ENCODE results near the gene ACO2. TPM values are rescaled to one million over a fixed set of nuclear protein-coding genes. Genes with fewer than 3 reads are reported as not detected.

ACO2 gene
- total RNA-seq, 1 experiment from 2014 or later: 66.6 TPM

- Histone ChIP-seq H2BK20ac (ENCODE audit: low read depth, low read length, poor library complexity, severe bottlenecking) (no peak overlapping the region), H2BK5ac (ENCODE audit: insufficient read length, low read length) (no peak overlapping the region), H2BK12ac (ENCODE audit: insufficient read length, low read depth, low read length) (no peak overlapping the region), H3K56ac (ENCODE audit: insufficient read length, low read depth, low read length) (no peak overlapping the region), H3K23me2 (ENCODE audit: insufficient read length, low read depth, low read length, poor library complexity, severe bottlenecking) (no peaks in the 10 kb centered on the region), H3K18ac (ENCODE audit: insufficient read length, low read depth, low read length) (no peak overlapping the region), H3K9me3 (ENCODE audit: control insufficient read depth, low read depth, low read length) (no peaks in the 10 kb centered on the region), H3T11ph (ENCODE audit: low read length) (no peak overlapping the region), H2AK5ac (ENCODE audit: insufficient read length, low read length) (no peak overlapping the region), H3K14ac (ENCODE audit: insufficient read depth, low read length) (no peak overlapping the region), H3K27me3 (ENCODE audit: insufficient read depth, low read length) (no peaks in the 10 kb centered on the region), H3K4me1 (ENCODE audit: insufficient read depth, low read length) (no peaks in the 10 kb centered on the region), H3K4ac (ENCODE audit: low read depth, low read length) (no peak overlapping the region), H3K4me2 (ENCODE audit: insufficient read depth, insufficient read length, low read length) (no peak overlapping the region), H3K79me2 (ENCODE audit: insufficient read depth, low read length) (no peaks in the 10 kb centered on the region; the same call in 1 of the 2 replicates), H3K79me1 (ENCODE audit: insufficient read depth, low read depth, low read length, poor library complexity, severe bottlenecking) (no peaks in the 10 kb centered on the region), H2AFZ (ENCODE audit: low read length) (no peak overlapping the region), H3K23ac (ENCODE audit: insufficient read length, low read depth, low read length) (no peak overlapping the region), H4K5ac (ENCODE audit: insufficient read length, low read depth, low read length) (no peak overlapping the region), H4K8ac (replicated peaks; ENCODE audit: insufficient read length, low read depth, low read length) (no peak overlapping the region), H3K9ac (ENCODE audit: extremely low read depth, insufficient read length, low read length) (no peak overlapping the region), H3K27ac (ENCODE audit: insufficient read length, low read depth, low read length) (no peak overlapping the region), H4K91ac (ENCODE audit: insufficient read length, low read depth, low read length) (no peak overlapping the region), H2BK120ac (ENCODE audit: low read depth, low read length, poor library complexity, severe bottlenecking) (no peak overlapping the region), H4K20me1 (ENCODE audit: control insufficient read depth, insufficient read depth, insufficient read length) (no peaks in the 10 kb centered on the region), H2BK15ac (ENCODE audit: low read depth, low read length) (no peak overlapping the region)
- peaks cover 4 to 23% of the 10 kb centered on the region in 2 experiments for H3K4me1 Mint-ChIP-seq
- H3K27ac Mint-ChIP-seq: no peak overlapping the region; a peak in 1 of 7 replicates
- no peaks in the 10 kb centered on the region for H3K9me3 Mint-ChIP-seq
- no CpG with 5 or more reads among the region's 11 CpGs for WGBS (ENCODE audit: extremely low coverage, insufficient read length, low lambda C conversion rate)
- no peak overlapping the region for H3K4me3 Mint-ChIP-seq
- TF ChIP-seq, protein P1, sequence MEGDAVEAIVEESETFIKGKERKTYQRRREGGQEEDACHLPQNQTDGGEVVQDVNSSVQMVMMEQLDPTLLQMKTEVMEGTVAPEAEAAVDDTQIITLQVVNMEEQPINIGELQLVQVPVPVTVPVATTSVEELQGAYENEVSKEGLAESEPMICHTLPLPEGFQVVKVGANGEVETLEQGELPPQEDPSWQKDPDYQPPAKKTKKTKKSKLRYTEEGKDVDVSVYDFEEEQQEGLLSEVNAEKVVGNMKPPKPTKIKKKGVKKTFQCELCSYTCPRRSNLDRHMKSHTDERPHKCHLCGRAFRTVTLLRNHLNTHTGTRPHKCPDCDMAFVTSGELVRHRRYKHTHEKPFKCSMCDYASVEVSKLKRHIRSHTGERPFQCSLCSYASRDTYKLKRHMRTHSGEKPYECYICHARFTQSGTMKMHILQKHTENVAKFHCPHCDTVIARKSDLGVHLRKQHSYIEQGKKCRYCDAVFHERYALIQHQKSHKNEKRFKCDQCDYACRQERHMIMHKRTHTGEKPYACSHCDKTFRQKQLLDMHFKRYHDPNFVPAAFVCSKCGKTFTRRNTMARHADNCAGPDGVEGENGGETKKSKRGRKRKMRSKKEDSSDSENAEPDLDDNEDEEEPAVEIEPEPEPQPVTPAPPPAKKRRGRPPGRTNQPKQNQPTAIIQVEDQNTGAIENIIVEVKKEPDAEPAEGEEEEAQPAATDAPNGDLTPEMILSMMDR (conservative IDR thresholded peaks at IDR 0.05): no peak
- H3K36me3 Mint-ChIP-seq (ENCODE audit: insufficient read depth in 1 of 3, low read depth in 3 of 3): no peaks in the 10 kb centered on the region
- peaks cover 3% of the 10 kb centered on the region for H3K27me3 Mint-ChIP-seq (ENCODE audit: low read depth)
- no peak for DNase-seq
These were observed 83.1 kb downstream of the ACO2 start for GRCh38 chr22:41551877-41552582.

Data from H9 (cell line).